ENCODE results near the gene ZSWIM6. TPM values are rescaled to one million over a fixed set of nuclear protein-coding genes. Genes with fewer than 3 reads are reported as not detected.

Gene ZSWIM6
- total RNA-seq, 1 donor from 2014 or later: 40.1 TPM

DNA sequence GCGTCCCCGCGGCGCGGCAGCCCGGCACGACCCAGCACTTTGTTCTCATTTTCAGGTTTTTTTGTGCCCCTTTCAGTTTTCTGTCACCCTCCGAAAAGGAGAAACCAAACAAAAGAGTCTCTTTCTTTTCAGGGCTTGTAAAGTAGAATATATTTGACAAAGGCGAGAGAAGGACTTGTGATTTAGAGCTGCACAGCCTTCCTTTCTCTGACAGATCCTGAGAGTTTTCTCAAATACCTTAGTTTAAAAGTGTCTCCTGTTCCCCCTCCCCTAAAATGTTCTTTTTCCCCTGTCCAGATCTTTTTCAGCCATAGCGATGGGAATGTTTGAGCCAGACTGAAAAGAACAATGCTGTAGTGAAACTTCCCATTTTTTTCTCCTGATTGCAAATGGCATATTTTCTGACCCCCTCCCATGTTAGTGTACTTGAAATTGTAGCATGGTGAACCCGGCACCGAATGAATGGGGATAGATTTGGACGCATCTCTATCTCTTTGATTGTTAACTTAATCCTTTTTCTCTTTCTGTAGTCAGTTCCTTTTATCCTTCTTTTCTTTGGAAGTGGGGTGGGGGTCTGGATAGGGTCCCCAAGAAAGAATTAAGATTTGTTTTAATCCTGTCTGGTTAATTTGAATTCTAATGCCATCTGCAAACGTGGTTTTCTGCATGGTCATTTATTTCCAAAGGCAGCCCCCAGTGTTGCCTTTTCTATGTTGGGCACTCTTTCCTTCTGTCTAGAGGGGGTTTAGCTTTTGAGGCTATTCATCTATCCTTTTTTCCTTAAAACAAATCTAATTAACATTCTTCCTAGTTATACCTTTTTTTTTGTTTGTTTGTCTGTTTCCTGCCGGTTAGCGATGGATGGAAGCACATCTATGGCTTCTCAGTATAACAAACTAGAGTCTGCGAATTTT, 2.2 kb downstream of the ZSWIM6 start:
- Histone ChIP-seq H3K9ac (ENCODE audit: low read length) (peak overlapping the region; percentile 90), H3K4me1 (ENCODE audit: insufficient read depth, low read length) (peaks cover 15% of the 10 kb centered on the region), H4K20me1 (ENCODE audit: insufficient read depth, low read length) (peaks cover 60% of the 10 kb centered on the region), H3K27me3 (ENCODE audit: insufficient read depth, low read length) (no peaks in the 10 kb centered on the region), H3K4me2 (ENCODE audit: low read length) (peak overlapping the region; percentile 93), H3K27ac (ENCODE audit: low read depth, low read length) (peak overlapping the region; percentile 83), H3K9me3 (ENCODE audit: insufficient read depth, low read depth, low read length) (no peaks in the 10 kb centered on the region), H2AFZ (ENCODE audit: low read depth, low read length) (no peak overlapping the region), H3K36me3 (ENCODE audit: insufficient read depth, low read length) (no peaks in the 10 kb centered on the region), H3K79me2 (ENCODE audit: insufficient read depth, low read length) (peaks cover 66% of the 10 kb centered on the region), H3K4me3 (ENCODE audit: insufficient read depth, low read depth, low read length) (peak overlapping the region; percentile 85)
- H3K9me3 Mint-ChIP-seq (ENCODE audit: unreplicated experiment): no peaks in the 10 kb centered on the region
- peak overlapping the region; percentile 70 for H3K27ac Mint-ChIP-seq (ENCODE audit: unreplicated experiment)
- H3K27me3 Mint-ChIP-seq (ENCODE audit: low read depth, unreplicated experiment): no peaks in the 10 kb centered on the region
- DNase-seq (ENCODE audit: low read depth): no peak
- no peak for FAIRE-seq
- TF ChIP-seq, protein P1, sequence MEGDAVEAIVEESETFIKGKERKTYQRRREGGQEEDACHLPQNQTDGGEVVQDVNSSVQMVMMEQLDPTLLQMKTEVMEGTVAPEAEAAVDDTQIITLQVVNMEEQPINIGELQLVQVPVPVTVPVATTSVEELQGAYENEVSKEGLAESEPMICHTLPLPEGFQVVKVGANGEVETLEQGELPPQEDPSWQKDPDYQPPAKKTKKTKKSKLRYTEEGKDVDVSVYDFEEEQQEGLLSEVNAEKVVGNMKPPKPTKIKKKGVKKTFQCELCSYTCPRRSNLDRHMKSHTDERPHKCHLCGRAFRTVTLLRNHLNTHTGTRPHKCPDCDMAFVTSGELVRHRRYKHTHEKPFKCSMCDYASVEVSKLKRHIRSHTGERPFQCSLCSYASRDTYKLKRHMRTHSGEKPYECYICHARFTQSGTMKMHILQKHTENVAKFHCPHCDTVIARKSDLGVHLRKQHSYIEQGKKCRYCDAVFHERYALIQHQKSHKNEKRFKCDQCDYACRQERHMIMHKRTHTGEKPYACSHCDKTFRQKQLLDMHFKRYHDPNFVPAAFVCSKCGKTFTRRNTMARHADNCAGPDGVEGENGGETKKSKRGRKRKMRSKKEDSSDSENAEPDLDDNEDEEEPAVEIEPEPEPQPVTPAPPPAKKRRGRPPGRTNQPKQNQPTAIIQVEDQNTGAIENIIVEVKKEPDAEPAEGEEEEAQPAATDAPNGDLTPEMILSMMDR (IDR thresholded peaks at IDR 0.05; ENCODE audit: insufficient read depth, low read depth, low read length): no peak
- no peak for TF ChIP-seq EZH2 (IDR thresholded peaks at IDR 0.05; ENCODE audit: insufficient read depth, low read length)
- peak overlapping the region; percentile 92 for H3K4me3 Mint-ChIP-seq (ENCODE audit: unreplicated experiment)
- peaks cover 27% of the 10 kb centered on the region for H3K4me1 Mint-ChIP-seq (ENCODE audit: low read depth, unreplicated experiment)
- H3K36me3 Mint-ChIP-seq (ENCODE audit: low read depth, unreplicated experiment): peaks cover 5% of the 10 kb centered on the region

DNA sequence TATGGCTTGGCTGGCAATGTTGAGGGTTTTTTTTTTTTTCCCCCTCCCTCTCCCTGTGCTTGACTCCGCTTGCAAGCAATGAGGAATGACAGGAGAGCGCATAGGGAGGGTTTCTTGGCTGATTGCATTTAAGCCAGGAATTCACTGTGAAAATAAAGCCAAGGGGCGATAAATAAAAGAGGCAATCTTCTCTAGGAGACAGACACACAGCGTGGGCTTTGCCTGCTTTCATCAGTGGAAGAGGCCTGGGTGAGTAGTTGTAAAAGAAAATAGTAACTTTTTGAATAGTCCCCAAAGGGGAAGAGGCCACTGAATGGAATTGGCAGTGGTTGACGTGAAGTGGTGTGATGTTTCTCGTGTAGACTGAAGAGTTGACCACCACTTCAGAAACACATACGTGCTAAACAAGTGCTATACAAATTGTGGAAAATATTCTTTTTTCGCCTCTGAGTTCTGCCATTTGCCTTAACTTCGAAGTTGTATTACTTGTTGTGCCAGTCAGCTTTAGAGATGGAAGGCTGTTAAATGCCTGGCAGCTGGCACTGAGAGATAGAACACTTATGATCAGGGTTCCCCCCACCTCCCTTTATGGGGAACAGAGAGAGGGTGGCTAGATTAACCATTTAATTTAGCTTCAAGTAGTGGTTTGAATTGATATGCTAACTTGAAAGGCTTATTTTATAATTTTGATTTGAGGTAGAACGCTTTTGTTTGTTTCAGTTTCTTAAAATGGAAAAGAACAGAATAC, 3.0 kb downstream of the ZSWIM6 start:
- Mint-ChIP-seq H3K9me3 (ENCODE audit: unreplicated experiment) (no peaks in the 10 kb centered on the region), H3K27ac (ENCODE audit: unreplicated experiment) (peak overlapping the region; percentile 70), H3K4me3 (ENCODE audit: unreplicated experiment) (peak overlapping the region; percentile 92), H3K36me3 (ENCODE audit: low read depth, unreplicated experiment) (peaks cover 5% of the 10 kb centered on the region), H3K4me1 (ENCODE audit: low read depth, unreplicated experiment) (peaks cover 24% of the 10 kb centered on the region), H3K27me3 (ENCODE audit: low read depth, unreplicated experiment) (no peaks in the 10 kb centered on the region)
- Histone ChIP-seq H3K27me3 (ENCODE audit: insufficient read depth, low read length) (no peaks in the 10 kb centered on the region), H2AFZ (ENCODE audit: low read depth, low read length) (no peak overlapping the region), H3K4me1 (ENCODE audit: insufficient read depth, low read length) (peaks cover 7% of the 10 kb centered on the region), H3K4me2 (ENCODE audit: low read length) (peak overlapping the region; percentile 93), H3K27ac (ENCODE audit: low read depth, low read length) (peak overlapping the region; percentile 83), H3K79me2 (ENCODE audit: insufficient read depth, low read length) (peaks cover 74% of the 10 kb centered on the region), H3K9ac (ENCODE audit: low read length) (peak overlapping the region; percentile 90), H4K20me1 (ENCODE audit: insufficient read depth, low read length) (peaks cover 68% of the 10 kb centered on the region), H3K36me3 (ENCODE audit: insufficient read depth, low read length) (no peaks in the 10 kb centered on the region), H3K9me3 (ENCODE audit: insufficient read depth, low read depth, low read length) (no peaks in the 10 kb centered on the region), H3K4me3 (ENCODE audit: insufficient read depth, low read depth, low read length) (peak overlapping the region; percentile 85)
- DNase-seq (ENCODE audit: low read depth) (peak; percentile 86), FAIRE-seq (no peak)
- TF ChIP-seq, protein P1 (IDR thresholded peaks at IDR 0.05; ENCODE audit: insufficient read depth, low read depth, low read length): no peak
- no peak for TF ChIP-seq EZH2 (IDR thresholded peaks at IDR 0.05; ENCODE audit: insufficient read depth, low read length)
